ENCODE measurements around the gene PDP2. TPM values are rescaled to one million over a fixed set of nuclear protein-coding genes. Genes with fewer than 3 reads are reported as not detected.

PDP2 gene
- total and polyA plus RNA-seq, 2 donors (not counting 3 experiments of a cell fraction or from before 2014, with no cell fraction given): 4.4 to 9.3 TPM

- ChIA-PET CTCF (interaction anchor here (0.5 to 1.6 kb wide), 2 partner anchors 9 to 18 kb away, joined by 3 to 4 read pairs; no protein-coding TSS in a partner anchor), POLR2A (no interaction called here)
- H3K9ac ChIP-seq (replicated peaks; ENCODE audit: extremely low read depth, insufficient read depth, low read length): no peak overlapping the region
- no peak overlapping the region for H3K4me2 ChIP-seq (ENCODE audit: insufficient read depth, low read length)
- no peaks in the 10 kb centered on the region for H3K9me3 ChIP-seq (replicated peaks; ENCODE audit: control insufficient read depth, insufficient read depth, low read length)
- H3K4me3 ChIP-seq (replicated peaks in 1 of 3; ENCODE audit: insufficient read depth in 1 of 3, low read depth in 1 of 3, low read length in 3 of 3): no peak overlapping the region
- no peak overlapping the region for H3K27ac ChIP-seq (ENCODE audit: insufficient read depth, low read depth, low read length)
- dilution Hi-C loops (cut with MboI; ENCODE audit: extremely low pct_ligation_motif_present, low sequenced_read_pairs): no loop called here
- peaks cover 4% of the 10 kb centered on the region for H3K4me1 ChIP-seq (ENCODE audit: control insufficient read depth, extremely low read depth, insufficient read depth, low read length)
- no peaks in the 10 kb centered on the region for H4K20me1 ChIP-seq (replicated peaks; ENCODE audit: control insufficient read depth, extremely low read depth, insufficient read depth, low read length)
- intact Hi-C loops (cut with micrococcal nuclease): no loop called here
- H3K9me1 ChIP-seq (replicated peaks; ENCODE audit: control insufficient read depth, extremely low read depth, insufficient read depth, low read length): no peaks in the 10 kb centered on the region
- H3K79me2 ChIP-seq (ENCODE audit: control insufficient read depth, insufficient read depth, low read length): no peaks in the 10 kb centered on the region
- no peak overlapping the region for H2AFZ ChIP-seq (ENCODE audit: low read depth, low read length)
- FAIRE-seq (no peak), DNase-seq (ENCODE audit: low read depth, low spot score) (no peak)
- no peaks in the 10 kb centered on the region for H3K36me3 ChIP-seq (ENCODE audit: control insufficient read depth in 2 of 2, extremely low read depth in 1 of 2, insufficient read depth in 2 of 2, low read length in 2 of 2)
- no peaks in the 10 kb centered on the region for H3K27me3 ChIP-seq (ENCODE audit: control insufficient read depth in 2 of 2, insufficient read depth in 2 of 2, low read length in 2 of 2)
- no TSS peak for BruUV-seq (replicated peaks)
- TF ChIP-seq, protein P1, sequence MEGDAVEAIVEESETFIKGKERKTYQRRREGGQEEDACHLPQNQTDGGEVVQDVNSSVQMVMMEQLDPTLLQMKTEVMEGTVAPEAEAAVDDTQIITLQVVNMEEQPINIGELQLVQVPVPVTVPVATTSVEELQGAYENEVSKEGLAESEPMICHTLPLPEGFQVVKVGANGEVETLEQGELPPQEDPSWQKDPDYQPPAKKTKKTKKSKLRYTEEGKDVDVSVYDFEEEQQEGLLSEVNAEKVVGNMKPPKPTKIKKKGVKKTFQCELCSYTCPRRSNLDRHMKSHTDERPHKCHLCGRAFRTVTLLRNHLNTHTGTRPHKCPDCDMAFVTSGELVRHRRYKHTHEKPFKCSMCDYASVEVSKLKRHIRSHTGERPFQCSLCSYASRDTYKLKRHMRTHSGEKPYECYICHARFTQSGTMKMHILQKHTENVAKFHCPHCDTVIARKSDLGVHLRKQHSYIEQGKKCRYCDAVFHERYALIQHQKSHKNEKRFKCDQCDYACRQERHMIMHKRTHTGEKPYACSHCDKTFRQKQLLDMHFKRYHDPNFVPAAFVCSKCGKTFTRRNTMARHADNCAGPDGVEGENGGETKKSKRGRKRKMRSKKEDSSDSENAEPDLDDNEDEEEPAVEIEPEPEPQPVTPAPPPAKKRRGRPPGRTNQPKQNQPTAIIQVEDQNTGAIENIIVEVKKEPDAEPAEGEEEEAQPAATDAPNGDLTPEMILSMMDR (IDR thresholded peaks at IDR 0.05; ENCODE audit: extremely low read depth in 1 of 2, insufficient read depth in 1 of 2, low read depth in 1 of 2, low read length in 2 of 2): no peak
- TF ChIP-seq, protein P2, sequence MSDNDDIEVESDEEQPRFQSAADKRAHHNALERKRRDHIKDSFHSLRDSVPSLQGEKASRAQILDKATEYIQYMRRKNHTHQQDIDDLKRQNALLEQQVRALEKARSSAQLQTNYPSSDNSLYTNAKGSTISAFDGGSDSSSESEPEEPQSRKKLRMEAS (IDR thresholded peaks at IDR 0.05; ENCODE audit: insufficient read depth, insufficient read length): no peak
- no peak for TF ChIP-seq POLR2A (IDR thresholded peaks at IDR 0.05; ENCODE audit: low read depth, low read length)
- TF ChIP-seq EZH2 (IDR thresholded peaks at IDR 0.05; ENCODE audit: borderline replicate concordance, low read depth, low read length, severe bottlenecking): no peak
- TF ChIP-seq POLR2AphosphoS5 (IDR thresholded peaks at IDR 0.05; ENCODE audit: insufficient read depth, low read depth, low read length): no peak
- TF ChIP-seq GATA2 (IDR thresholded peaks at IDR 0.05; ENCODE audit: insufficient read depth, insufficient read length, low read depth, low read length): no peak
- no peak for TF ChIP-seq MYC (IDR thresholded peaks at IDR 0.05; ENCODE audit: low read depth, low read length)
- no peak for TF ChIP-seq JUN (IDR thresholded peaks at IDR 0.05; ENCODE audit: borderline replicate concordance, insufficient read depth, insufficient read length, low read depth)
- TF ChIP-seq FOS (IDR thresholded peaks at IDR 0.05; ENCODE audit: borderline replicate concordance, insufficient read depth, low read length): no peak
Measured at GRCh38 chr16:66904846-66905632, 24.7 kb downstream of the PDP2 start.
